Omental fat pad (tissue), 4 donors: ENCODE measurements around the gene BLOC1S1. TPM values are rescaled to one million over a fixed set of nuclear protein-coding genes. Genes with fewer than 3 reads are reported as not detected.

ENCODE experiments used
- ATAC-seq: fragments of 150-250 bp; one replicate; pipeline ENCODE4 v1.9.1; 2016; ENCODE audit warnings: mild to moderate bottlenecking, moderate library complexity; ENCODE audit not compliant: low FRiP score
- DNase-seq: peaks from one replicate; pipeline ENCODE4 v3.0.0-alpha.2; 2019; ENCODE audit warnings: low spot score
- CTCF ChIP-seq, 3 donors: fragments of 450-650 bp; IDR thresholded peaks; one replicate each; pipeline ENCODE4 v1.5.1; 2016 to 2017; ENCODE audit warnings: antibody characterized with exemption in 3 of 3, mild to moderate bottlenecking in 3 of 3, moderate library complexity in 2 of 3
- small RNA-seq: library from RNA; depleted of rRNA; stranded (forward); fragments of <200 nt; gene quantifications from one replicate; pipeline ENCODE3, GENCODE V24; 2016
- total RNA-seq, 4 donors: library from RNA; depleted of rRNA; stranded (reverse); fragments of >200 nt; gene quantifications; one replicate each; pipeline ENCODE4 v1.1.0, GENCODE V29; 2016

BLOC1S1 gene
- total RNA-seq, 4 donors from 2014 or later: 168 to 247 (median 213) TPM

GRCh38 chr12:55762646-55763045, 46.8 kb downstream of the BLOC1S1 start:
- no peak for ATAC-seq
- TF ChIP-seq CTCF (IDR thresholded peaks at IDR 0.05): no peak

GRCh38 chr12:55765736-55766290, 50.0 kb downstream of the BLOC1S1 start:
- ATAC-seq (no peak), DNase-seq (no peak)
- no peak for TF ChIP-seq CTCF (IDR thresholded peaks at IDR 0.05)

More at GRCh38 chr12:55762646-55763045, 46.8 kb downstream of the BLOC1S1 start:
- no peak for DNase-seq

- DNase-seq (no peak), ATAC-seq (no peak)
- no peak for TF ChIP-seq CTCF (IDR thresholded peaks at IDR 0.05)
Observed at GRCh38 chr12:55767156-55767555, 51.3 kb downstream of the BLOC1S1 start.

Small RNAs within 50 kb of the gene (small RNA-seq; reads per million reads assigned to genes)
- not detected for gene AC009779.1
- not detected for gene RF00017

Other genes starting within 250 kb of the BLOC1S1 start
- not detected for gene OR6C70, start 245.9 kb upstream of the BLOC1S1 start, total RNA-seq
- gene OR6C68, start 223.7 kb upstream of the BLOC1S1 start, total RNA-seq: not detected
- not detected for gene OR6C4, start 166.4 kb upstream of the BLOC1S1 start, total RNA-seq
- not detected for gene OR2AP1, start 143.6 kb upstream of the BLOC1S1 start, total RNA-seq
- gene OR10P1, start 79.2 kb upstream of the BLOC1S1 start, total RNA-seq: not detected
- gene ITGA7, start 8.1 kb upstream of the BLOC1S1 start, total RNA-seq: 100 to 1,000 TPM; 101 to 207 (median 156) TPM
- 100 to 1,000 TPM in 2 of 4 donors, 10 to 100 TPM in 2; 77.4 to 119 (median 100) TPM for gene RDH5, start 4.3 kb downstream of the BLOC1S1 start, total RNA-seq
- gene CD63, start 13.0 kb downstream of the BLOC1S1 start, total RNA-seq: 1,000 to 10,000 TPM in 2 of 4 donors, 100 to 1,000 TPM in 2; 736 to 1,401 (median 892) TPM
- 1 to 10 TPM; 1.9 to 5.4 (median 2.5) TPM for gene GDF11, start 27.1 kb downstream of the BLOC1S1 start, total RNA-seq
- gene SARNP, start 101.7 kb downstream of the BLOC1S1 start, total RNA-seq: 10 to 100 TPM; 43.8 to 62.7 (median 52.5) TPM
- 10 to 100 TPM; 24.6 to 34.2 (median 28.6) TPM for gene ORMDL2, start 102.0 kb downstream of the BLOC1S1 start, total RNA-seq
- 10 to 100 TPM; 37.2 to 46.7 (median 42.3) TPM for gene DNAJC14, start 113.5 kb downstream of the BLOC1S1 start, total RNA-seq
- gene MMP19, start 126.9 kb downstream of the BLOC1S1 start, total RNA-seq: 100 to 1,000 TPM in 3 of 4 donors, 10 to 100 TPM in 1; 35.0 to 616 (median 308) TPM
- 10 to 100 TPM; 28.2 to 37.6 (median 29.8) TPM for gene PYM1, start 211.8 kb downstream of the BLOC1S1 start, total RNA-seq
- gene DGKA, start 215.1 kb downstream of the BLOC1S1 start, total RNA-seq: 10 to 100 TPM; 26.0 to 57.0 (median 37.9) TPM
- 1 to 10 TPM in 2 of 4 donors, under 1 TPM in 2; 0.65 to 5.2 (median 1.2) TPM for gene PMEL, start 250.0 kb downstream of the BLOC1S1 start, total RNA-seq